NCI-H1436 treated with DMSO at 0.1 percent for 48 hours (cell line): Measurements from ENCODE around the gene ASIC3.
"Not testable (repeated sequence)": the region's sequence is repeated elsewhere in the genome, so short reads cannot be mapped to it uniquely, and the experiment has no call there.

Experiments
- DNase-seq: peaks from one replicate; lab custom pipeline; 2025; lab: John Stamatoyannopoulos, UW

Gene ASIC3

GRCh38 chr7:151047976-151048815, at the start of gene ASIC3:
TSS of gene ASIC3 (plus strand) at chr7:151048531. CDS start at chr7:151048886, 355 bp downstream.
- no peak for DNase-seq

- DNase-seq = no peak
Measured at GRCh38 chr7:150999001-150999400, 49.3 kb upstream of the ASIC3 start.

- DNase-seq = no peak
Measured at GRCh38 chr7:150999497-151000230, 48.7 kb upstream of the ASIC3 start.

- DNase-seq = no peak
Measured at GRCh38 chr7:151000897-151001495, 47.3 kb upstream of the ASIC3 start.

- no peak for DNase-seq
Measured at GRCh38 chr7:151001546-151001945, 46.8 kb upstream of the ASIC3 start.

GRCh38 chr7:151003572-151003971, 44.8 kb upstream of the ASIC3 start:
- DNase-seq = no peak

- no peak for DNase-seq
Measured at GRCh38 chr7:151005566-151005965, 42.8 kb upstream of the ASIC3 start.

GRCh38 chr7:151006590-151007300, 41.6 kb upstream of the ASIC3 start:
- DNase-seq = no peak

GRCh38 chr7:151007469-151007898, 40.8 kb upstream of the ASIC3 start:
- no peak for DNase-seq

- DNase-seq = no peak
Measured at GRCh38 chr7:151008143-151008510, 40.2 kb upstream of the ASIC3 start.

GRCh38 chr7:151008511-151009323, 39.6 kb upstream of the ASIC3 start:
- DNase-seq = no peak

- no peak for DNase-seq
Measured at GRCh38 chr7:151009327-151010036, 38.8 kb upstream of the ASIC3 start.

GRCh38 chr7:151010037-151010306, 38.4 kb upstream of the ASIC3 start:
- DNase-seq = no peak

GRCh38 chr7:151010307-151011096, 37.8 kb upstream of the ASIC3 start:
- DNase-seq = no peak

GRCh38 chr7:151011097-151011409, 37.3 kb upstream of the ASIC3 start:
- no peak for DNase-seq

GRCh38 chr7:151011616-151012015, 36.7 kb upstream of the ASIC3 start:
- not testable (repeated sequence) for DNase-seq

GRCh38 chr7:151012031-151012692, 36.2 kb upstream of the ASIC3 start:
- no peak for DNase-seq

- DNase-seq = no peak
Measured at GRCh38 chr7:151012911-151013347, 35.4 kb upstream of the ASIC3 start.

GRCh38 chr7:151013356-151013732, 35.0 kb upstream of the ASIC3 start:
- no peak for DNase-seq
